ENCODE results near the gene NID1. TPM values are rescaled to one million over a fixed set of nuclear protein-coding genes. Genes with fewer than 3 reads are reported as not detected.

NID1 gene
- total RNA-seq, 1 donor from 2014 or later, result 73.0 TPM

- no peak overlapping the region for H3K27ac Mint-ChIP-seq (ENCODE audit: unreplicated experiment)
- Histone ChIP-seq H3K27me3 (ENCODE audit: insufficient read depth, low read length) (no peaks in the 10 kb centered on the region), H2AFZ (ENCODE audit: low read depth, low read length) (no peak overlapping the region), H3K4me3 (ENCODE audit: insufficient read depth, low read depth, low read length) (no peak overlapping the region), H3K36me3 (ENCODE audit: insufficient read depth, low read length) (peaks cover 5% of the 10 kb centered on the region), H3K4me1 (ENCODE audit: insufficient read depth, low read length) (no peaks in the 10 kb centered on the region), H3K27ac (ENCODE audit: low read depth, low read length) (no peak overlapping the region), H3K9me3 (ENCODE audit: insufficient read depth, low read depth, low read length) (no peaks in the 10 kb centered on the region), H3K9ac (ENCODE audit: low read length) (no peak overlapping the region), H4K20me1 (ENCODE audit: insufficient read depth, low read length) (no peaks in the 10 kb centered on the region), H3K79me2 (ENCODE audit: insufficient read depth, low read length) (no peaks in the 10 kb centered on the region), H3K4me2 (ENCODE audit: low read length) (no peak overlapping the region)
- H3K9me3 Mint-ChIP-seq (ENCODE audit: unreplicated experiment), result peaks cover 24% of the 10 kb centered on the region
- H3K36me3 Mint-ChIP-seq (ENCODE audit: low read depth, unreplicated experiment), result peaks cover 37% of the 10 kb centered on the region
- H3K4me3 Mint-ChIP-seq (ENCODE audit: unreplicated experiment), result no peak overlapping the region
- DNase-seq (ENCODE audit: low read depth) (peak; percentile 76), FAIRE-seq (peak; percentile 62)
- H3K4me1 Mint-ChIP-seq (ENCODE audit: low read depth, unreplicated experiment), result peaks cover 3% of the 10 kb centered on the region
- no peaks in the 10 kb centered on the region for H3K27me3 Mint-ChIP-seq (ENCODE audit: low read depth, unreplicated experiment)
- TF ChIP-seq EZH2 (IDR thresholded peaks at IDR 0.05; ENCODE audit: insufficient read depth, low read length) (no peak), CTCF (IDR thresholded peaks at IDR 0.05; ENCODE audit: insufficient read depth, low read depth, low read length) (no peak)
These were observed 74.5 kb downstream of the NID1 start for GRCh38 chr1:235990330-235990795.

GRCh38 chr1:235989105-235989504 is 75.8 kb downstream of the NID1 start:
- Mint-ChIP-seq H3K9me3 (ENCODE audit: unreplicated experiment) (peaks cover 24% of the 10 kb centered on the region), H3K36me3 (ENCODE audit: low read depth, unreplicated experiment) (peaks cover 37% of the 10 kb centered on the region), H3K4me3 (ENCODE audit: unreplicated experiment) (no peak overlapping the region), H3K27me3 (ENCODE audit: low read depth, unreplicated experiment) (no peaks in the 10 kb centered on the region), H3K4me1 (ENCODE audit: low read depth, unreplicated experiment) (peaks cover 7% of the 10 kb centered on the region), H3K27ac (ENCODE audit: unreplicated experiment) (no peak overlapping the region)
- Histone ChIP-seq H3K27me3 (ENCODE audit: insufficient read depth, low read length) (no peaks in the 10 kb centered on the region), H3K9ac (ENCODE audit: low read length) (no peak overlapping the region), H3K79me2 (ENCODE audit: insufficient read depth, low read length) (no peaks in the 10 kb centered on the region), H3K36me3 (ENCODE audit: insufficient read depth, low read length) (peaks cover 5% of the 10 kb centered on the region), H3K4me2 (ENCODE audit: low read length) (no peak overlapping the region), H2AFZ (ENCODE audit: low read depth, low read length) (no peak overlapping the region), H4K20me1 (ENCODE audit: insufficient read depth, low read length) (no peaks in the 10 kb centered on the region), H3K4me1 (ENCODE audit: insufficient read depth, low read length) (peaks cover 10% of the 10 kb centered on the region), H3K27ac (ENCODE audit: low read depth, low read length) (no peak overlapping the region), H3K9me3 (ENCODE audit: insufficient read depth, low read depth, low read length) (no peaks in the 10 kb centered on the region), H3K4me3 (ENCODE audit: insufficient read depth, low read depth, low read length) (no peak overlapping the region)
- FAIRE-seq (no peak), DNase-seq (ENCODE audit: low read depth) (no peak)
- TF ChIP-seq CTCF (IDR thresholded peaks at IDR 0.05; ENCODE audit: insufficient read depth, low read depth, low read length) (no peak), EZH2 (IDR thresholded peaks at IDR 0.05; ENCODE audit: insufficient read depth, low read length) (no peak)

- Mint-ChIP-seq H3K27ac (ENCODE audit: unreplicated experiment) (no peak overlapping the region), H3K27me3 (ENCODE audit: low read depth, unreplicated experiment) (no peaks in the 10 kb centered on the region), H3K4me3 (ENCODE audit: unreplicated experiment) (no peak overlapping the region), H3K36me3 (ENCODE audit: low read depth, unreplicated experiment) (peaks cover 33% of the 10 kb centered on the region), H3K9me3 (ENCODE audit: unreplicated experiment) (peaks cover 26% of the 10 kb centered on the region), H3K4me1 (ENCODE audit: low read depth, unreplicated experiment) (peaks cover 16% of the 10 kb centered on the region)
- FAIRE-seq, result no peak
- Histone ChIP-seq H3K9me3 (ENCODE audit: insufficient read depth, low read depth, low read length) (no peaks in the 10 kb centered on the region), H3K4me3 (ENCODE audit: insufficient read depth, low read depth, low read length) (no peak overlapping the region), H4K20me1 (ENCODE audit: insufficient read depth, low read length) (no peaks in the 10 kb centered on the region), H3K27me3 (ENCODE audit: insufficient read depth, low read length) (no peaks in the 10 kb centered on the region), H3K79me2 (ENCODE audit: insufficient read depth, low read length) (no peaks in the 10 kb centered on the region), H3K27ac (ENCODE audit: low read depth, low read length) (no peak overlapping the region), H3K4me2 (ENCODE audit: low read length) (no peak overlapping the region), H3K4me1 (ENCODE audit: insufficient read depth, low read length) (peaks cover 21% of the 10 kb centered on the region), H2AFZ (ENCODE audit: low read depth, low read length) (no peak overlapping the region), H3K9ac (ENCODE audit: low read length) (no peak overlapping the region), H3K36me3 (ENCODE audit: insufficient read depth, low read length) (peaks cover 3% of the 10 kb centered on the region)
- DNase-seq (ENCODE audit: low read depth), result no peak
- TF ChIP-seq EZH2 (IDR thresholded peaks at IDR 0.05; ENCODE audit: insufficient read depth, low read length) (no peak), CTCF (IDR thresholded peaks at IDR 0.05; ENCODE audit: insufficient read depth, low read depth, low read length) (no peak)
These were observed 78.0 kb downstream of the NID1 start for GRCh38 chr1:235986869-235987268.

All from astrocyte (in vitro differentiated cells and primary cell).